Measurements from ENCODE around the gene CORO1C.
"Not testable (repeated sequence)": the region's sequence is repeated elsewhere in the genome, so short reads cannot be mapped to it uniquely, and the experiment has no call there.

Gene CORO1C

DNA sequence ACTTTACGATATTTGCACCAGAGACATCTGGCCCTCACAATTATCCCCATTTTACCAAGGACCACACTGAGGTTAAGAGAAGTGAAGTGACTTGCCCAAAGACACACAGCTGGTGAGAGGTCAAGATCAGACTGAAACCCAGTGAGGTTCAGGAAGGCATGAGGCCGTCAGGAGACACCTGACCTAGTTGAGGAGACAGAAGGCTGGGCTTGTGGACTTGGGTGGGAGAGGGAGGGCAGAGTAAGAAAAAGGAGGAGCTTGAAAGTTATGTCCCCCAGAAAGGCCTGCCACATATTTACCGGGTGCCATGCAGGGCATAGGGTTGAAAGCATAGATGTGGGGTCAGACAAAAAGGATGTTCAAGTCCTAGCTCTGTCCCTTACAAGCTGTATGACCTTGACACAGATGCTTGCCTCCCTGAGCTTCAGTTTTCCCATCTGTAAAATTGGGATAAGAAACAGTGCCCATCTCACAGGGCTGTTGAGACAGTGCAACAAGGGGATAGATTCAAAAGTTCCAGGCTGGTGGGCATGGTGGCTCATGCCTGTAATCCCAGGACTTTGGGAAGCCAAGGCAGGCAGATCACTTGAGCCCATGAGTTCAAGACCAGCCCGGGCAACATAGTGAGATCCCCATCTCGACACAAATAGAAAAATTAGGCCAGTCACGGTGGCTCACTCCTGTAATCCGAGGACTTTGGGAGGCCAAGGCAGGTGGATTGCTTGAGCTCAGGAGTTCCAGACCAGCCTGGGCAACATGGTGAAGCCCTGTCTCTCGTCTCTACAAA is 104.0 kb downstream of the CORO1C start:
- H3K4me3 ChIP-seq (ENCODE audit: insufficient read depth, low read depth, low read length, poor library complexity, severe bottlenecking), result no peak overlapping the region
- DNase-seq, result no peak
- H3K27me3 ChIP-seq (replicated peaks; ENCODE audit: control insufficient read depth, insufficient read depth, low read length, poor library complexity, severe bottlenecking), result no peaks in the 10 kb centered on the region
- peaks cover 74% of the 10 kb centered on the region for H3K4me1 ChIP-seq (ENCODE audit: control insufficient read depth, insufficient read depth, low read length, poor library complexity, severe bottlenecking)
- no peaks in the 10 kb centered on the region for H3K9me3 ChIP-seq (ENCODE audit: control insufficient read depth, low read length)
- H3K27ac ChIP-seq (ENCODE audit: insufficient read depth, low read length, poor library complexity, severe bottlenecking), result peak overlapping the region; percentile 95
- H3K36me3 ChIP-seq (ENCODE audit: control insufficient read depth, insufficient read depth, low read length), result peaks cover 44% of the 10 kb centered on the region

DNA sequence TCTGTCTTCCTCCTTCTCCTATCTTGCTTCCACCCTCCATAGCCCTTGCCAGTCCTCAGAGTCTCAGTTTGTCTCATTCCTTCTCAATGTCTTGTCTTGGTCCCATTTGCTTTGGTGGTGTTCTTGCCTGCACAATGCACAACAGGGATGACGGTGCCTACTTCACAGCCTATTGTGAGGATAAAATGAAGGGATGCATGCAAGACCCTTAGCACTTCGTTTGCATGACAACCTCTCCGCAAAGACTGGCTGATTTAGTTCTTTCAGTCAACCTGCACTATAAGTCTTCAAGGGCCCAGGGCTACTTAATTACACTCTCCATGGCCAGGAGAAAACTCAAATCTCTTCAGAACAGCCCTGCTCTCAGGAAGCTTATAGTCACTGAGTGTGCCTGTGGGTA is 106.1 kb downstream of the CORO1C start:
- Histone ChIP-seq H3K9me3 (ENCODE audit: control insufficient read depth, low read length) (no peaks in the 10 kb centered on the region), H3K27me3 (replicated peaks; ENCODE audit: control insufficient read depth, insufficient read depth, low read length, poor library complexity, severe bottlenecking) (no peaks in the 10 kb centered on the region), H3K4me3 (ENCODE audit: insufficient read depth, low read depth, low read length, poor library complexity, severe bottlenecking) (no peak overlapping the region), H3K4me1 (ENCODE audit: control insufficient read depth, insufficient read depth, low read length, poor library complexity, severe bottlenecking) (peaks cover 64% of the 10 kb centered on the region), H3K36me3 (ENCODE audit: control insufficient read depth, insufficient read depth, low read length) (peaks cover 57% of the 10 kb centered on the region), H3K27ac (ENCODE audit: insufficient read depth, low read length, poor library complexity, severe bottlenecking) (peak overlapping the region; percentile 36)
- no peak for DNase-seq

DNA sequence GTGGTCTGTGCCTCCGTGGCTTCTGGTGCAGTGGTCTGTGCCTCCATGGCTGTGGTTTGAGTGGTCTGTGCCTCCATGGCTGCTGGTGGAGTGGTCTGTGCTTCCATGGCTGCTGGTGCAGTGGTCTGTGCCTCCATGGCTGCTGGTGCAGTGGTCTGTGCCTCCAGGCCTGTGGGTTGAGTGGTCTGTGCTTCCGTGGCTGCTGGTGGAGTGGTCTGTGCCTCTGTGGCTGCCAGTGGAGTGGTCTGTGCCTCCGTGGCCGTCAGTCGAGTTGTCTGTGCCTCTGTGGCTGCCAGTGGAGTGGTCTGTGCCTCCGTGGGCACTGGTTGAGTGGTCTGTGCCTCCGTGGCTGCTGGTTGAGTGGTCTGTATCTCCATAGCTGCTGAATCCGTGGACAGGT is 107.7 kb downstream of the CORO1C start:
- H3K36me3 ChIP-seq (ENCODE audit: control insufficient read depth, insufficient read depth, low read length), result peaks cover 64% of the 10 kb centered on the region
- DNase-seq, result no peak
- no peaks in the 10 kb centered on the region for H3K9me3 ChIP-seq (ENCODE audit: control insufficient read depth, low read length)
- no peak overlapping the region for H3K4me3 ChIP-seq (ENCODE audit: insufficient read depth, low read depth, low read length, poor library complexity, severe bottlenecking)
- no peaks in the 10 kb centered on the region for H3K27me3 ChIP-seq (replicated peaks; ENCODE audit: control insufficient read depth, insufficient read depth, low read length, poor library complexity, severe bottlenecking)
- peak overlapping the region; percentile 64 for H3K27ac ChIP-seq (ENCODE audit: insufficient read depth, low read length, poor library complexity, severe bottlenecking)
- H3K4me1 ChIP-seq (ENCODE audit: control insufficient read depth, insufficient read depth, low read length, poor library complexity, severe bottlenecking), result peaks cover 51% of the 10 kb centered on the region

DNA sequence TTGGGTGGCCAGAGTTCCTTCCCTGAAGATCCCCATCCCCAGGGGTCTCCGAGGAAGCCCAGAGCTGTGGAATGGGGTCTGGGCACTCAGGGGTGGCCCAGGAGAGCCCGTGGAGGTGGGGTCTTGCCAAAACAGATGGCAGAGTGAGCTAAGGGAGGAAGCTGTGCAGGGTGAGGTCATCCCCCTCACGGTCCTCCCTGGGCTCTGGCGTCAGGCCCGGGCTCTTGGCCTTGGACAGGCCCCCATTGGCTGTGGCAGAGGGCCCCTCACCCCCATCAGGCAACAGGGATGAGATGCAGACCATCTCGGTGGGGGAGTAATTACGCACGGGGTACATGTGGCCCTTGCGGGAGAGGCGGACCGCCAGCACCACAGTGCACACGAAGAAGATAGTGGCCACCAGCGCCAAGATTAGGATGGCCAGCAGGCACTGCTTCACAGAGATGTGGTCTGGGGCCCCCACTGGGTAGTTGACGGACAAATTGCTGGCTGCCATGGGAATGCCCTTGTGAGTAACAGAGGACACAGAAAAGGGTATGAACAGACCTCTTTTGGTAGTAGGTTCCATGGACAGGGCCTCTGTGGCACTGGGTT is 108.3 kb downstream of the CORO1C start:
- H3K9me3 ChIP-seq (ENCODE audit: control insufficient read depth, low read length), result no peaks in the 10 kb centered on the region
- no peaks in the 10 kb centered on the region for H3K27me3 ChIP-seq (replicated peaks; ENCODE audit: control insufficient read depth, insufficient read depth, low read length, poor library complexity, severe bottlenecking)
- H3K36me3 ChIP-seq (ENCODE audit: control insufficient read depth, insufficient read depth, low read length), result peaks cover 64% of the 10 kb centered on the region
- no peak for DNase-seq
- peaks cover 50% of the 10 kb centered on the region for H3K4me1 ChIP-seq (ENCODE audit: control insufficient read depth, insufficient read depth, low read length, poor library complexity, severe bottlenecking)
- peak overlapping the region; percentile 64 for H3K27ac ChIP-seq (ENCODE audit: insufficient read depth, low read length, poor library complexity, severe bottlenecking)
- no peak overlapping the region for H3K4me3 ChIP-seq (ENCODE audit: insufficient read depth, low read depth, low read length, poor library complexity, severe bottlenecking)

DNA sequence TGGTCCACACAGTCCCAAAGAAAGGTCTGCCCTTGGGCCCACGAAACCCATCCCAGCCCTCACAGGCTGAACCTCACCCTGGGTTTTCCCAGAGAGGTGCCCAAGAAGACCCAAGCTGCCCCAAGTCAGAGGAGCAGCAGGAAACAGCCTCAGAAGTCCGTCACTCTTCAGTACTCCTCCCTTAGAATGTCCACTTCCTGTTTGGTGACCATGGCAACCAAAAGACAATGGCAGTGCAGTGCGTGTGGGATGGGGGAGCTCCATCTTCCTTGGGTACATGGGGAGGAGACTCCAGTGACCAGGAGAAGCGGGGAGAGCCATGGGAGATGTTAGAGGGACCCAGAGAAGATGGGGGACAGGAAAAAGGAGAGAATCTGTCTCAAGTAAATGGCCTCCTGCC is 108.9 kb downstream of the CORO1C start:
- DNase-seq, result no peak
- H3K4me3 ChIP-seq (ENCODE audit: insufficient read depth, low read depth, low read length, poor library complexity, severe bottlenecking), result no peak overlapping the region
- H3K9me3 ChIP-seq (ENCODE audit: control insufficient read depth, low read length), result no peaks in the 10 kb centered on the region
- H3K4me1 ChIP-seq (ENCODE audit: control insufficient read depth, insufficient read depth, low read length, poor library complexity, severe bottlenecking), result peaks cover 50% of the 10 kb centered on the region
- H3K27ac ChIP-seq (ENCODE audit: insufficient read depth, low read length, poor library complexity, severe bottlenecking), result peak overlapping the region; percentile 64
- peaks cover 64% of the 10 kb centered on the region for H3K36me3 ChIP-seq (ENCODE audit: control insufficient read depth, insufficient read depth, low read length)
- no peaks in the 10 kb centered on the region for H3K27me3 ChIP-seq (replicated peaks; ENCODE audit: control insufficient read depth, insufficient read depth, low read length, poor library complexity, severe bottlenecking)

DNA sequence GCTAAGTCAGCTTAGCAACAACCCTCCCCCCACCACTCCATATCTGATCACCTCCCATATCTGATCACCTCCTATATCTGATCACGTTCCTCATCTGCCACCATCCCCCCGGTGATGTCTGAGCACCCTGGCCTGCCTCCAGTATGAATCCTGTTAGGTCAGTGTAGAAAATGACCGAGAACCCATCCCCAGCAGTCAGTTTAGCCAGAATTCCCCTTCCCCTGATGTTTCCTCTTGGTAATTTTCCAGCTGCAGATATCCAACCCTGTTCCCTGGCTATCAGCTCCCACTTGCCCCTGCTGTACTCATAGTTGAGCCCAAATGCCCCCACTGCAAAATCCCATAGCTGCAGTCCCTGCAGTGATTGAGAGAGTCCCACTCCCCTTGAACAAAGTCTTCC is 110.2 kb downstream of the CORO1C start:
- H3K4me3 ChIP-seq (ENCODE audit: insufficient read depth, low read depth, low read length, poor library complexity, severe bottlenecking), result no peak overlapping the region
- no peaks in the 10 kb centered on the region for H3K27me3 ChIP-seq (replicated peaks; ENCODE audit: control insufficient read depth, insufficient read depth, low read length, poor library complexity, severe bottlenecking)
- no peaks in the 10 kb centered on the region for H3K9me3 ChIP-seq (ENCODE audit: control insufficient read depth, low read length)
- DNase-seq, result no peak
- H3K27ac ChIP-seq (ENCODE audit: insufficient read depth, low read length, poor library complexity, severe bottlenecking), result no peak overlapping the region
- H3K4me1 ChIP-seq (ENCODE audit: control insufficient read depth, insufficient read depth, low read length, poor library complexity, severe bottlenecking), result peaks cover 49% of the 10 kb centered on the region
- H3K36me3 ChIP-seq (ENCODE audit: control insufficient read depth, insufficient read depth, low read length), result peaks cover 55% of the 10 kb centered on the region

DNA sequence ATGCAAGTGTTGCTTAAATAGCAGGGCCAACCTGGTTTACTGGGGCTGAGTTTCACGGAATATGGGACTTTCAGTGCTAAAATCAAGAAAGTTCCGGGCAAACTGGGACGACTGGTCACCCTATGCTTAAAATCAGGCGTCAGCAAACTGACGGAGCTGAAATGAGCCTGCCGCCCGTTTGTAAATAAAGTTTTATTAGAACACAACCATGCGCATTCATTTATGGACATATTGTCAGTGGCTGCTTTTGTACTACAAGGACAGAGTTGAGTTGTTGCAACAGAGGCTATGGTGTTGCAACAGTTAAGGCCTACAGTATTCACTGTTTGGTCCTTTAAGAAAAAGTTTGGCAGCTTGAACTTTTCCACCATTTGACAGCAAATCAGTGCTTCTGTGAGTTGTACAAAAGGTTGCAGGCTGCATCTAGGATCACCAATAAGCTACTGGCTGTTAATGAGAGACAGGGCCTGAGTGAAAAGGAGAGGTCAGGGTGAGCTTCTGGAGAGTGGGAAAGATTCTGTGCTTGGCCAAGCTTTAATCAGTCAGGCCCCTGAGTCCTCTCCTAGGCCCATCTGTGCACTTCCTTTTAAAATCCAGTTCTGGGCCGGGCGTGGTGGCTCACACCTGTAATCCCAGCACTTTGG is 111.0 kb downstream of the CORO1C start:
- H3K4me1 ChIP-seq (ENCODE audit: control insufficient read depth, insufficient read depth, low read length, poor library complexity, severe bottlenecking), result peaks cover 41% of the 10 kb centered on the region
- H3K27ac ChIP-seq (ENCODE audit: insufficient read depth, low read length, poor library complexity, severe bottlenecking), result no peak overlapping the region
- DNase-seq, result no peak

DNA sequence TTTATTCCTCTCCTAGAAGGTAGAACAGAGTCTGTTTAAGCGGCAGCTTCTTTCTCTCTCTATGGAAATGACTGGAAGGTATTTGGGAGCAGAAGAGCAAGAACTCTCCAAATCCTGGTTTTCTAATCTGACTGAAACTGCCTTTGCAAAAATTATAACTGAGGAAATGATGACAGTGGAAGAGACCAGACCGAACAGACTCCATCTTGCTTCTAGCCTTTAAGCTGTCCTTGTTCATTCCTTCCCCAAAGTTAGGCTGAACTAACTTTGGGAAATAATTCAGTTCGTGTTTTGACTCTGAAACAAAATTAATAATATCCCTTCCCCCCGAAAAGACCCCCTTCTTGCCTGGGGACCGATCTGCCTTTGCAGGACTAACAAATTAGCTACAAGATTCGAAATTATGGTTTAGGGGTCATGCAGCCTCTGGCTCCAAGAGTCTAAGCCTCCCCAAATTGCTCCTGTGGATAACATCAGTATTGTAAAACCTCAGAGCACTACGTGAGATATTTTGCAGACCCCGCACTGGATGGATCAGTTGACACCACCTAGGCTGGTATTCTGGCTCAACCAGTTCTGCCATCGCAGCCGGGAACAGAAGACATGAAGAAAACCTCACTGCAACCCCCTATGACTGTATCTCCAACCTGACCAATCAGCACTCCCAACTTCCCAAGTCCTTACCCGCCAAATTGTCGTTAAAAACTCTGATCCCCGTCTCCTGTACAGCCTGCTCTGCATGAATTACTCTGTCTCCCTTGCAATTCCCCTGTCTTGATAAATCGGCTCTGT is 111.8 kb downstream of the CORO1C start:
- DNase-seq, result no peak
- peaks cover 42% of the 10 kb centered on the region for H3K36me3 ChIP-seq (ENCODE audit: control insufficient read depth, insufficient read depth, low read length)
- H3K9me3 ChIP-seq (ENCODE audit: control insufficient read depth, low read length), result no peaks in the 10 kb centered on the region
- H3K27me3 ChIP-seq (replicated peaks; ENCODE audit: control insufficient read depth, insufficient read depth, low read length, poor library complexity, severe bottlenecking), result no peaks in the 10 kb centered on the region
- no peak overlapping the region for H3K27ac ChIP-seq (ENCODE audit: insufficient read depth, low read length, poor library complexity, severe bottlenecking)
- peaks cover 37% of the 10 kb centered on the region for H3K4me1 ChIP-seq (ENCODE audit: control insufficient read depth, insufficient read depth, low read length, poor library complexity, severe bottlenecking)
- H3K4me3 ChIP-seq (ENCODE audit: insufficient read depth, low read depth, low read length, poor library complexity, severe bottlenecking), result no peak overlapping the region

More for the DNA sequence above, 111.0 kb downstream of the CORO1C start:
- Histone ChIP-seq H3K9me3 (ENCODE audit: control insufficient read depth, low read length) (no peaks in the 10 kb centered on the region), H3K27me3 (replicated peaks; ENCODE audit: control insufficient read depth, insufficient read depth, low read length, poor library complexity, severe bottlenecking) (no peaks in the 10 kb centered on the region), H3K36me3 (ENCODE audit: control insufficient read depth, insufficient read depth, low read length) (peaks cover 49% of the 10 kb centered on the region), H3K4me3 (ENCODE audit: insufficient read depth, low read depth, low read length, poor library complexity, severe bottlenecking) (no peak overlapping the region)

DNA sequence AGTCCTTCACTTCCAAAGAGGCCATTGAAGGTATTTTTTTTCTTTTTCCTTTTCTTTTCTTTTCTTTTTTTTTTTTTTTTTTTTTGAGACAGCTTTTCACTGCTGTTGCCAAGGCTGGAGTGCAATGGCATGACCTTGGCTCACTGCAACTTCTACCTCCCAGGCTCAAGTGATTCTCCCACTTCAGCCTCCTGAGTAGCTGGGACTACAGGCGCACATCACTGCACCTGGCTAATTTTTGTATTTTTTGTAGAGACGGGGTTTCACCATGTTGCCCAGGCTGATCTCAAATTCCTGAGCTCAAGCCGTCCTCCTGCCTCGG is 112.4 kb downstream of the CORO1C start:
- Histone ChIP-seq H3K36me3 (ENCODE audit: control insufficient read depth, insufficient read depth, low read length) (peaks cover 36% of the 10 kb centered on the region), H3K27ac (ENCODE audit: insufficient read depth, low read length, poor library complexity, severe bottlenecking) (peak overlapping the region; percentile 82), H3K4me1 (ENCODE audit: control insufficient read depth, insufficient read depth, low read length, poor library complexity, severe bottlenecking) (peaks cover 37% of the 10 kb centered on the region)
- not testable (repeated sequence) for DNase-seq; H3K27me3 ChIP-seq (replicated peaks; ENCODE audit: control insufficient read depth, insufficient read depth, low read length, poor library complexity, severe bottlenecking); H3K4me3 ChIP-seq (ENCODE audit: insufficient read depth, low read depth, low read length, poor library complexity, severe bottlenecking); H3K9me3 ChIP-seq (ENCODE audit: control insufficient read depth, low read length)

All from effector memory CD4-positive, alpha-beta T cell (primary cell).